ENCODE measurements around the gene MYLK. TPM values are rescaled to one million over a fixed set of nuclear protein-coding genes. Genes with fewer than 3 reads are reported as not detected.
A peak's percentile ranks its signal among the peaks of the same experiment; 100 is the strongest.

Gene MYLK
- total and polyA plus RNA-seq, 9 donors: 16.4 to 34.5 (median 27.0) TPM

DNA sequence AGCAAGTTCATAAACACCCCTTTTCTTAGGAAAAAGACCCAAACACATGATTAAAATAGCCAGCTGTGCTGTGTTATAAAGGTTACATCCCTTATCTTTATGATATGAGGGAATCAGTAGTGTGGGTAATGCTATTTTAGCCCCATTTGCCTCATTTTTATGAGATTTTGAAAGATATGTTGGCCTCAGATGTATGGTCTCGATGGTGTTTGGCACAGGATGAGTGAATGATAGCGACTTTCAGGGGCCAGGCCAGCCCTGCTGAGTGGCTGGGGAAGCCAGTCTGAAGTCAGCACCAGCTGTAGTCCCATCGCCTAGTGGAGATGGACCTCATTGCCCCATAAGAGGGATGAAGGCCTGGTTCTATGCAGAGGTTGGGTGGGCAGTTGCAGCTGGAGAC lies 194.3 kb downstream of the MYLK start:
- Histone ChIP-seq H3K9me3 (replicated peaks; ENCODE audit: control insufficient read depth, low read depth, low read length) (no peaks in the 10 kb centered on the region), H3K4me1 (ENCODE audit: control insufficient read depth, insufficient read depth, low read length) (peaks cover 33% of the 10 kb centered on the region), H3K27ac (ENCODE audit: low read length) (no peak overlapping the region), H3K36me3 (ENCODE audit: control insufficient read depth, insufficient read depth, low read length) (no peaks in the 10 kb centered on the region), H3K27me3 (ENCODE audit: control insufficient read depth, insufficient read depth, low read length) (no peaks in the 10 kb centered on the region), H3K4me3 (ENCODE audit: low read length) (no peak overlapping the region)
- 93% methylated on average over 3 of the region's 3 CpGs for WGBS (ENCODE audit: insufficient coverage)
- DNase-seq: no peak

- Histone ChIP-seq H3K27me3 (ENCODE audit: control insufficient read depth, insufficient read depth, low read length) (no peaks in the 10 kb centered on the region), H3K27ac (ENCODE audit: low read length) (no peak overlapping the region), H3K36me3 (ENCODE audit: control insufficient read depth, insufficient read depth, low read length) (no peaks in the 10 kb centered on the region), H3K4me1 (ENCODE audit: control insufficient read depth, insufficient read depth, low read length) (peaks cover 19% of the 10 kb centered on the region), H3K4me3 (ENCODE audit: low read length) (no peak overlapping the region), H3K9me3 (replicated peaks; ENCODE audit: control insufficient read depth, low read depth, low read length) (no peaks in the 10 kb centered on the region)
- no peak for DNase-seq
- WGBS (ENCODE audit: insufficient coverage): 87% methylated on average over 4 of the region's 4 CpGs
Measured at GRCh38 chr3:123688241-123688747, 195.8 kb downstream of the MYLK start.

GRCh38 chr3:123687286-123687685 lies 196.8 kb downstream of the MYLK start:
- Histone ChIP-seq H3K9me3 (replicated peaks; ENCODE audit: control insufficient read depth, low read depth, low read length) (no peaks in the 10 kb centered on the region), H3K4me3 (ENCODE audit: low read length) (no peak overlapping the region), H3K27me3 (ENCODE audit: control insufficient read depth, insufficient read depth, low read length) (no peaks in the 10 kb centered on the region), H3K4me1 (ENCODE audit: control insufficient read depth, insufficient read depth, low read length) (peaks cover 15% of the 10 kb centered on the region), H3K27ac (ENCODE audit: low read length) (no peak overlapping the region), H3K36me3 (ENCODE audit: control insufficient read depth, insufficient read depth, low read length) (no peaks in the 10 kb centered on the region)
- no peak for DNase-seq

DNA sequence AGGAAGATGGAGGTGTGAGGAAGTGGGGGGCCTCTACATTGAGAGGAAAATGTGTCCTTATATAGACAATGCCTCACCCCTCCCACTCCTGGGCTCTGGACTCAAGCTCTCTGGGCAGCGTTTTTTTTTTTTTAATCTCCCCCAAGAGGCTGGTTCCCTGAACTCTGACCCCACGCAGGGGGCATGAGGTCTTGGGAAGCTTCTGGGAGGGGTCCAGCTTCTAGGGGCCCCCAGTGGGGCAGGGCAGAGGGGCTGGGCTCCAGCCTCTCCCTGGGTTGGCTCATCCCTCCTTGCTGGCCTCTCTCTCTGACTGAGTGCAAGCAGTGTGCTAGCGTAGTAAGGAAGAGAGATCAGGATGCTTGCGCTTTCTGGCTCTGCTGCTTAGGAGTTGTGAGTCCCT lies 197.9 kb downstream of the MYLK start:
- Histone ChIP-seq H3K9me3 (replicated peaks; ENCODE audit: control insufficient read depth, low read depth, low read length) (no peaks in the 10 kb centered on the region), H3K4me3 (ENCODE audit: low read length) (no peak overlapping the region), H3K4me1 (ENCODE audit: control insufficient read depth, insufficient read depth, low read length) (peaks cover 12% of the 10 kb centered on the region), H3K27me3 (ENCODE audit: control insufficient read depth, insufficient read depth, low read length) (no peaks in the 10 kb centered on the region), H3K36me3 (ENCODE audit: control insufficient read depth, insufficient read depth, low read length) (peaks cover 2% of the 10 kb centered on the region), H3K27ac (ENCODE audit: low read length) (no peak overlapping the region)
- peak; percentile 67 for DNase-seq
- no CpG with 5 or more reads among the region's 4 CpGs for WGBS (ENCODE audit: insufficient coverage)

DNA sequence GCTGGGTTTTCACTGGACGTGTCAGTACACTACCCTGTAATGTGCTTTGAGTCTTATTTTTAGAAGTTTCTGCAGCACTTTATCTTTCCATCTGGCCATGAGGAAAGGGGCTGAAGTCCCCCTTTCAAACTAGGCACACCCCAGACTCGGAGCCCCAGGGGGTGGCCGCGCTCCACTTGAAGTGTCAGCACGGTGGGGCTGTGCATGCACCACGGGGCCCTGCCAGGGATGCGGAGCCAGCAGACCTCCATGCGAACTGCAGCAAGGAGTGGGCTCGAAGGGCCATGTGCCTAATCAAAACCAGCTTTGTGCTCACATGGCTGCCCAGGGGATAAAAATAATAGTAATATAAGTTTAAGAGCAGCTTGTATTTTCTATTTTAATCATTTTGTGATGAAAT lies 198.4 kb downstream of the MYLK start:
- WGBS (ENCODE audit: insufficient coverage): 42% methylated on average over 7 of the region's 9 CpGs
- Histone ChIP-seq H3K4me3 (ENCODE audit: low read length) (no peak overlapping the region), H3K27me3 (ENCODE audit: control insufficient read depth, insufficient read depth, low read length) (no peaks in the 10 kb centered on the region), H3K4me1 (ENCODE audit: control insufficient read depth, insufficient read depth, low read length) (peaks cover 12% of the 10 kb centered on the region), H3K9me3 (replicated peaks; ENCODE audit: control insufficient read depth, low read depth, low read length) (no peaks in the 10 kb centered on the region), H3K36me3 (ENCODE audit: control insufficient read depth, insufficient read depth, low read length) (peaks cover 5% of the 10 kb centered on the region), H3K27ac (ENCODE audit: low read length) (no peak overlapping the region)
- DNase-seq: peak; percentile 36

- peaks cover 18% of the 10 kb centered on the region for H3K4me1 ChIP-seq (ENCODE audit: control insufficient read depth, insufficient read depth, low read length)
- H3K4me3 ChIP-seq (ENCODE audit: low read length): no peak overlapping the region
- WGBS (ENCODE audit: insufficient coverage): 97% methylated on average over 7 of the region's 7 CpGs
- H3K27me3 ChIP-seq (ENCODE audit: control insufficient read depth, insufficient read depth, low read length): no peaks in the 10 kb centered on the region
- H3K9me3 ChIP-seq (replicated peaks; ENCODE audit: control insufficient read depth, low read depth, low read length): no peaks in the 10 kb centered on the region
- DNase-seq: no peak
- H3K27ac ChIP-seq (ENCODE audit: low read length): no peak overlapping the region
- H3K36me3 ChIP-seq (ENCODE audit: control insufficient read depth, insufficient read depth, low read length): peaks cover 5% of the 10 kb centered on the region
Measured at GRCh38 chr3:123684636-123685035, 199.5 kb downstream of the MYLK start.

DNA sequence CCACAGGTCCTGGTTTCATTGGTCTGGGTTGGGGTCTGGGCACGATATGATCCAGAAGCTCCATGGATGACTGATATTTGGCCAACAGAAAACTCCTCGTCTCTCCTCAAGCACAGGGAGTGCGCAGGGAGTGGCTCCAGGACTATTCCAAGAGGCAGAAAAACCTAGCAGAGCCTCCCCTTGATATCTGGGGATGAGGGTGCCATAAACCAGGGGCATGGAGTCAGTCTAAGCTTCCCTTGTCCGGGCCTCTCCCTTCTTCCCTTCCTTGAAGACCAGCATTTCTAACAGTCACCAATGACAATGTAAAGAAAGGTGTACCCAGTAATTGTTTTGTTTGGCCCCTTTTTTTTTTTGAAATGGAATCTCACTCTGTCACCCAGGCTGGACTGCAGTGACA lies 199.9 kb downstream of the MYLK start:
- Histone ChIP-seq H3K4me1 (ENCODE audit: control insufficient read depth, insufficient read depth, low read length) (peaks cover 21% of the 10 kb centered on the region), H3K36me3 (ENCODE audit: control insufficient read depth, insufficient read depth, low read length) (peaks cover 5% of the 10 kb centered on the region), H3K9me3 (replicated peaks; ENCODE audit: control insufficient read depth, low read depth, low read length) (no peaks in the 10 kb centered on the region), H3K4me3 (ENCODE audit: low read length) (no peak overlapping the region), H3K27me3 (ENCODE audit: control insufficient read depth, insufficient read depth, low read length) (no peaks in the 10 kb centered on the region), H3K27ac (ENCODE audit: low read length) (no peak overlapping the region)
- no peak for DNase-seq
- no CpG with 5 or more reads among the region's 4 CpGs for WGBS (ENCODE audit: insufficient coverage)

DNA sequence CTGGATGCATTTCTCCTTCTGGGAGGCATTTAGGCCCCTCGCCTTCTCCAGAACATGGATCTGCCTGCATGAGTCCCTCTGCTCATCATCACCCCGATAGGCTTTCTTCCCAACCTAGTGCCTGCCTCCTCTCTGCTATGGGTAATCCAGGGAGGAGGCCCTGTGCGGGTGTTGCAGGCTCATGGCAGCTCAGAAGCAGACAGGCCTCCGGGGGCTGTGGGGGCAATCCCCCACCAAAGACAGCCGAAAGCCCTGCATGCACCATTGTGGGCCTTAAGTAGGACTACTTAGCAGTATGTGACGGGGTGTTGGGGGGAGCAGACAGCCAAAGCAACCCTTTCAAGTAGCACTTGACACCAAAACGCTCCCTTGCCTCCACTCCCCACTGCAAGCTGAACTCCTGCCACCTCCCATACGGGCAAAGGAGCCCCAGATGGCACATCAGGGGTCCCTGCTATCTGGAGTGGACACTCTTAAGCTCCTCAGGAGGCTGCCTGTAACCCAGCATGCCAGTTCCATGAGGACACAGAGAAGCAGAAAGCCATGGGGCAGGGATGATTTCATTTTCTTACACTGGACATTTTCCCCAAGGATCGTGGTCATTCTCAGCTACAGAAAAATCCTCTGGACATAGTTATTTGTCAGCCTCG lies 200.5 kb downstream of the MYLK start:
- peaks cover 21% of the 10 kb centered on the region for H3K4me1 ChIP-seq (ENCODE audit: control insufficient read depth, insufficient read depth, low read length)
- H3K36me3 ChIP-seq (ENCODE audit: control insufficient read depth, insufficient read depth, low read length): peaks cover 5% of the 10 kb centered on the region
- no peak overlapping the region for H3K4me3 ChIP-seq (ENCODE audit: low read length)
- 71% methylated on average over 6 of the region's 10 CpGs for WGBS (ENCODE audit: insufficient coverage)
- H3K27ac ChIP-seq (ENCODE audit: low read length): no peak overlapping the region
- H3K27me3 ChIP-seq (ENCODE audit: control insufficient read depth, insufficient read depth, low read length): no peaks in the 10 kb centered on the region
- DNase-seq: no peak
- no peaks in the 10 kb centered on the region for H3K9me3 ChIP-seq (replicated peaks; ENCODE audit: control insufficient read depth, low read depth, low read length)

DNA sequence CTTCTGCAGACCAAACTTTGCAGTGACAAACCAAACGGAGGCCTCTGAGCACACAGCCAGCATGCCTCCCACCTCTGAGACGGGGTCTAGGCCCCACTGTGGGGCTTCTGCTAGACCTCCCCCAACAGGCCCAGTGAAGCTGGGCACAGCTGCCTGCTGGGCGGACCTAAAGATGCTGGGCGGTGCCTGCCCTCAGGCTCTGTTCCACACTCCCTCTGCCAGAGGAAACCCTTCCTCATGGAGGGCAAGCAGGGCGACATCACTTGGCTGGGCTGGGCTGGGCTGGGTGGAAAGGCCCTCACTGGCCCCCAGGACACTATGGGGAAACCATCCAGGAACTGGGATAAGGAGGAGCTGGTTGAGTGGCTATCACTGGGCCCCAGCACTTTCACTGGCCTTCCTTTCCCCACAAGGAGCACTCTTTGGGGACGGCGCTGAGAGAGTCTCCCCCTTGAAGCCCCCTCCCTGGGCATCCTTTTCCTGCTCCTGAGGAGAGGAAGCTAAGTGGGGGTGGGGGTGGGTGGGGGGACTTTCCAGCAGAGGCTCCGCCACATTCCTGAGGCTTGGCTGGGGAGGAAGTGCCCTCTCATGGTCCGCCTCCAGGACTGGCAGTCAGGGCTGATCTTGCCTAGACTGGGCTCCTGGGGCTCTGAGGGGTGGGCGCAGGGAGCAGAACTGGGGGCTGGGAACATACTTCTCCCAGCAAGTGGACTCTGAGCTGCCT lies 201.2 kb downstream of the MYLK start:
- DNase-seq: no peak
- H3K36me3 ChIP-seq (ENCODE audit: control insufficient read depth, insufficient read depth, low read length): peaks cover 5% of the 10 kb centered on the region
- WGBS (ENCODE audit: insufficient coverage): 83% methylated on average over 6 of the region's 10 CpGs
- H3K27ac ChIP-seq (ENCODE audit: low read length): no peak overlapping the region
- no peak overlapping the region for H3K4me3 ChIP-seq (ENCODE audit: low read length)
- no peaks in the 10 kb centered on the region for H3K27me3 ChIP-seq (ENCODE audit: control insufficient read depth, insufficient read depth, low read length)
- H3K4me1 ChIP-seq (ENCODE audit: control insufficient read depth, insufficient read depth, low read length): peaks cover 25% of the 10 kb centered on the region
- no peaks in the 10 kb centered on the region for H3K9me3 ChIP-seq (replicated peaks; ENCODE audit: control insufficient read depth, low read depth, low read length)

- Histone ChIP-seq H3K9me3 (replicated peaks; ENCODE audit: control insufficient read depth, low read depth, low read length) (no peaks in the 10 kb centered on the region), H3K4me3 (ENCODE audit: low read length) (no peak overlapping the region), H3K27ac (ENCODE audit: low read length) (no peak overlapping the region), H3K4me1 (ENCODE audit: control insufficient read depth, insufficient read depth, low read length) (peaks cover 26% of the 10 kb centered on the region), H3K36me3 (ENCODE audit: control insufficient read depth, insufficient read depth, low read length) (peaks cover 5% of the 10 kb centered on the region), H3K27me3 (ENCODE audit: control insufficient read depth, insufficient read depth, low read length) (no peaks in the 10 kb centered on the region)
- WGBS (ENCODE audit: insufficient coverage): 82% methylated on average over 5 of the region's 6 CpGs
- DNase-seq: no peak
Measured at GRCh38 chr3:123682302-123682701, 201.8 kb downstream of the MYLK start.

Measured in muscle of leg (tissue), 11 donors.